Glomerular endothelial cell (primary cell): Measurements from ENCODE around the gene CRACR2A. TPM values are rescaled to one million over a fixed set of nuclear protein-coding genes. Genes with fewer than 3 reads are reported as not detected.

ENCODE experiments used
- DNase-seq: peaks from one replicate; pipeline ENCODE4 v3.0.0-alpha.2; 2011; ENCODE audit warnings: low read depth, low spot score; ENCODE audit errors: extremely low read depth
- total RNA-seq: library from RNA; depleted of rRNA; stranded (reverse); fragments of >200 nt; gene quantifications from 2 replicates; pipeline ENCODE4 v1.2.3, GENCODE V29; 2015

Gene CRACR2A, protein sequence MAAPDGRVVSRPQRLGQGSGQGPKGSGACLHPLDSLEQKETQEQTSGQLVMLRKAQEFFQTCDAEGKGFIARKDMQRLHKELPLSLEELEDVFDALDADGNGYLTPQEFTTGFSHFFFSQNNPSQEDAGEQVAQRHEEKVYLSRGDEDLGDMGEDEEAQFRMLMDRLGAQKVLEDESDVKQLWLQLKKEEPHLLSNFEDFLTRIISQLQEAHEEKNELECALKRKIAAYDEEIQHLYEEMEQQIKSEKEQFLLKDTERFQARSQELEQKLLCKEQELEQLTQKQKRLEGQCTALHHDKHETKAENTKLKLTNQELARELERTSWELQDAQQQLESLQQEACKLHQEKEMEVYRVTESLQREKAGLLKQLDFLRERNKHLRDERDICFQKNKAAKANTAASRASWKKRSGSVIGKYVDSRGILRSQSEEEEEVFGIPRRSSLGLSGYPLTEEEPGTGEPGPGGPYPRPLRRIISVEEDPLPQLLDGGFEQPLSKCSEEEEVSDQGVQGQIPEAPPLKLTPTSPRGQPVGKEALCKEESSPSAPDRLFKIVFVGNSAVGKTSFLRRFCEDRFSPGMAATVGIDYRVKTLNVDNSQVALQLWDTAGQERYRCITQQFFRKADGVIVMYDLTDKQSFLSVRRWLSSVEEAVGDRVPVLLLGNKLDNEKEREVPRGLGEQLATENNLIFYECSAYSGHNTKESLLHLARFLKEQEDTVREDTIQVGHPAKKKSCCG
- 6.7 and 7.9 TPM in 2 replicates for total RNA-seq

GRCh38 chr12:3752741-3753486 is at the start of gene CRACR2A:
CRACR2A (minus strand) TSS chr12:3753109; CDS start chr12:3696999, 56,110 bp downstream.
- DNase-seq: no peak

DNA sequence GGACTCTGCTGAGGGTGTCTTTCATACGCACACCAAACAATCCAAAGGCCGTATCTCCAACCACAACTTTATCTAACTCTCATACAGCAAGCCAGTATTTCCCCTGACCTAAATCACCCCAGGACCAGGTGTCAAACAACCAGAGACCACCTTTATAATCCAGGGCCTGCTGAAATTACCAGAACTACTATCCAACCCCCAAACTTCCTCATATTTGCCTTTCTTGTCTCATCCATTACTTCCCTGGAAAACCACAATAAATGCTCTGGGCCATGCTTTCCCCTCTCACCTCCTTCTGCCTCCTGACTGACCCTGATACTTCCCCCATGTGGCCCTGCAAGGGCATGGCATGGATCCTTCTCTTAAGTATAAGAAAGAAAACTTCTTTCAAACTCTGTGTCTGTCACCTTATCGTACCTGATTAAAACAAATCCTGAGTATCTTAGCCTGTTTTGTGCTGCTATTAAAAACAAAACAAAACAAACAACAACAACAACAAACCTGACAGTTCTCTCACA is 44.7 kb upstream of the CRACR2A start:
- no peak for DNase-seq

DNA sequence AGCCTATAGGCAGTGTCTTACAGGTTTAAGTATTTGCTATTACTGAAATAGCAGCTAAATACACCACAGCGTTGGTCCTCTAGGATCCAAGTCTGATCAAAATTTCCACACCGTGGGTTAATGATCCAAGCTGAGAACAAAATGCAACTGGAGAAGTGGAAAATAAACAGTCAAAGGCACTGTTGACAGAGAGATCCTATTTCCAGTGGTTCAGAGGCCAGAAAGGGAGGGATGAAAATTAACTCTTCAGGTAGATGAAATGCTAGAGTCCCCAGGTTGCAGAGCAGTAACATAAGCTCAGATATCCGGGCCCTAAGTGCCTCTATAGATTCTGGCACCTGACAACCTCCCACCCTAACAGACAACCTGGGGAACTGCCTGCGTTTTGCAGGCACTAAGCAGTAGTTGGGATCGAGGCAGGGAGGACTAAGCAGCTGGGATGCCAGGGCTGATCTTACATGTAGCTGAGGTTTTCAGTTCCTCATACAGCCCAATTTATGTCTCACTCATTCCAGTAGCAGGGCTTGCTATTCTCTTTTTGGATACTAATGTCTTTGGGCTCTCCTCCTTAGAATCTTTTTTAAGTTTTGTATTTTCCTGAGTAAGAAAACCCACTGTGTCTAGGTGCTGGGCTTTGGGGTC is 42.7 kb upstream of the CRACR2A start:
- DNase-seq: no peak

- DNase-seq: no peak
These were observed 42.2 kb upstream of the CRACR2A start for GRCh38 chr12:3795066-3795465.

GRCh38 chr12:3792623-3793288 is 39.8 kb upstream of the CRACR2A start:
- DNase-seq: no peak

GRCh38 chr12:3791256-3791874 is 38.5 kb upstream of the CRACR2A start:
- DNase-seq: no peak

GRCh38 chr12:3790642-3791041 is 37.7 kb upstream of the CRACR2A start:
- no peak for DNase-seq

- no peak for DNase-seq
These were observed 36.9 kb upstream of the CRACR2A start for GRCh38 chr12:3789838-3790237.

DNA sequence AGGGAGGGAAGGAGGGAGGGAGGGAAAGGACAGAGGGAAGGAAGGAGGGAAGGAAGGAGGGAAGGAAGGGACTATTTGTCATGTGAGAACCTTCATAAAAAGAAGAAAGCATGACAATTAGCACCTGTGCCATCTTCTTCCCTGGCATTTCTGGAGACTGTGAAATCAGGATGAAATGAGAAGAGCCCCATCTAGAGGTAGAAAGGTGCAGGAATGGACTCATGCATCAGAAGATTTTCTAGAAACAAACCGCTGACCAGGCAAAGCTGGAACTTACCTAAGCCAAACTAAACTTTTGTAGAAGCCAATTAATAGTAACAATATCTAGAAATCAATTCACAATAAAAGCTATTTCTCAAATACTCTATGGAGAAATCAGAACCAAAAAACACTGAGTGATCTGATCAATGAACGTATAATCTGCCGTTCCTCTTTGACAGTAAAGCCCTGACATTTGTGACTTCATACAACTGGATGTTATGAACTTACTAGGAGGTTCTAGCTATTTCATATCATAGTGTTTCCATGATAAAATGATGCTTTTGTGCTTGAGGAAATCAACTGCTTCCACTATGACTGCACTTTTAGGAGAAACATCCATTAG is 24.4 kb upstream of the CRACR2A start:
- DNase-seq: peak; percentile 23

DNA sequence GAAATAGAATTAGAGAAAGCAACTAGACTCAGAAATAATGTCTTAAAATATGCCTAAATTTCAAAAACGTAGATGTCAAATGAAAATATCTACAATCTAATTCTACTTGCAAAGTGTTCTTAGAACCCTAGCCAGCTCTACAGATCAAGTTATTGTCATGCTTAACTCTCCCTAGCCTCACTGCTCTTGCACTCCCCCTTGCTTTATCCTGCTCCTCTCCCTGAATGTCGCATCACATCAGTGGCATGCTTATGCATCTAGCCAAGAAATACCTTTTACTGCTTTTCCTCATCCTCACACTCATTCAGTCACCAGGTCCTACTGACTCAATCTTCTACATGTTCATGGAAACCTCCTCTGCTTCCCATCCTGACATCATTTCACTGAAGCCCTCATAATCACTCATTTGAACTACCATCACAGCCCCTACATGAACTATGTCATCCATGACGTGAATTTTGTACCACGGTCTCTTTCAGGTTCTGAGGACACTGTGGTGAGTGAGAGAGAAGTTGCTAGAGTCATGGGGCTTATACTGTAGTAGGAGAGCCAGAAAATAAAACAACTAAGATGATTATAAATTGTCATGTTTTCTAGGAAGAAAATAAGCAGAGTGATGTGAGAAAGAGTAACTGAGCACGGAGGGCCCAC is 22.6 kb upstream of the CRACR2A start:
- no peak for DNase-seq

GRCh38 chr12:3772380-3772779 is 19.5 kb upstream of the CRACR2A start:
- peak; percentile 12 for DNase-seq

- DNase-seq: no peak
These were observed 18.9 kb upstream of the CRACR2A start for GRCh38 chr12:3771853-3772252.

GRCh38 chr12:3770891-3771290 is 18.0 kb upstream of the CRACR2A start:
- peak; percentile 50 for DNase-seq

GRCh38 chr12:3768911-3769447 is 16.1 kb upstream of the CRACR2A start:
- no peak for DNase-seq

DNA sequence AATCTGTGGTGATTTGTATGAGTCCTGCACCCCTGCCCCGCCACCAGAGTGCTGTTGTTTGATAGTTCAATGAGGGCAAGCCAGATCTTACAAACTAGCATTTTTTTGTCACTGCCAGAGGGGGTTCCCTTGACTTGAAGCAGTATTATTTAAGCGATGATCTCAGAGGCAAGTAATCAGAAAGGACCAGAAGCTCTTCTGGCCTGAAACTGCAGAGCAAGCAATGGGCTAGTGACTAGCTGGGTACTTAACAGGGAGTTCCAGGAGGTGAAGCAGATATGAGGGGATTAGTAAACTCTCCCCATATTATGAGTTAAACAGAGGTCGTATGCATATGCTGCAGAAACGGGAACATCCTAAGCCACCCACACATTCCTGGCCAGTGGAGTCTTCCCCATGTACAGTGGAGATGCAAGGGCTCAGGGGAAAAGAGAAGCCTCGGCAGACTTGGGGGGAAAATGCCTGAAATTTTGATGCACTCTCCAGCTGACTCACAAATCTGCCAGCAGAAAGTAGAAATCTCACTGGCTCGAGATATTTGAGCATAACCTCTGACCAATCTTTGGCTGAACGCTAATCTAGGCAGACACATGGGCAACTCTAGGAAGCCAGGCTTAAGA is 8.3 kb upstream of the CRACR2A start:
- DNase-seq: no peak

DNA sequence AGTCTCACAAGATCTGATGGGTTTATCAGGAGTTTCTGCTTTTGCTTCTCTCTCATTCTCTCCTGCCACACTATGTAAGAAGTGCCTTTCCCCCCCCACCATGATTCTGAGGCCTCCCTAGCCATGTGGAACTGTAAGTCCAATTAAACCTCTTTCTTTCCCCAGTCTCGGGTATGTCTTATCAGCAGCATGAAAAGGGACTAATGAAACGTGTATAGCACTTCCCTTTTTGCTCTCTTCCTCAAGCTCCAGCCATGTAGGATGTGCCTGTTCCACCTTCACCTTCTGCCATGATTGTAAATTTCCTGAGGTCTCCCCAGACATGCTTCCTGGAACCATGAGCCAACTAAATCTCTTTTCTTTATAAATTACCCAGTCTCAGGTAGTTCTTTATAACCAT is 7.0 kb upstream of the CRACR2A start:
- DNase-seq: no peak

DNA sequence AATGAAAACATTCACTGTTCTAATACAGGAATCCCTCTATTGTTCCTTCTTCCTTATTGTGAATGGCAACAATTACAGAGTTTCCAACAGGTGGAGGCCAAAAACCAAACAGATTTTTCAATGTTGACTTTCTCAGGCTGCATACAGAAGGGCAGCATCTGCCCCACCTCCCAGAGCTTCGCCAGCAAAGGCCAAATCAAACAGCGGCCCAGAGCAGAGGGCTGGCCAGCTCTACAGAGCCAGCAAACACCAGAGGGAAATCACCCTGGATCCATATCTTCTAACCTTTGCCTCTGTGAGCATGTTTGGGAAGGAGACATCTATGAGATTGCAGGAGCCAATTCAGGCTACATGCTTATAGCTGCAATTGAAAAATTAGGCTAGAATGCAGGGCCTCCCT is 4.4 kb upstream of the CRACR2A start:
- DNase-seq: no peak

- no peak for DNase-seq
These were observed 3.0 kb upstream of the CRACR2A start for GRCh38 chr12:3755898-3756297.
